Neural cell (in vitro differentiated cells): ENCODE data around the gene GABRG3. TPM values are rescaled to one million over a fixed set of nuclear protein-coding genes. Genes with fewer than 3 reads are reported as not detected.

ENCODE experiments used
- H2AFZ ChIP-seq: fragments of 200-600, 300-800 bp; sonication (generic), shearing (Covaris generic); 2 replicates; pipeline ENCODE4 v1.6.0; 2014; ENCODE audit warnings: low read depth, mild to moderate bottlenecking, antibody characterized with exemption, low read length, moderate library complexity
- H3F3A ChIP-seq: fragments of 200-600 bp; shearing (Covaris generic); 2 replicates; pipeline ENCODE4 v1.6.1; 2016; ENCODE audit warnings: mild to moderate bottlenecking, moderate library complexity, mixed read lengths, antibody characterized with exemption, low read length; ENCODE audit not compliant: insufficient read depth, poor library complexity, severe bottlenecking
- H3K27ac ChIP-seq: fragments of 200-600, 300-800 bp; sonication (generic), shearing (Covaris generic); 2 replicates; pipeline ENCODE4 v1.5.1; 2014; ENCODE audit warnings: mild to moderate bottlenecking, low read length, moderate library complexity
- H3K27me3 ChIP-seq: fragments of 300-800, 200-600 bp; sonication (generic), shearing (Covaris generic); 2 replicates; pipeline ENCODE4 v1.6.0; 2014; ENCODE audit warnings: mild to moderate bottlenecking, low read depth, low read length, moderate library complexity; ENCODE audit not compliant: insufficient read depth
- H3K36me3 ChIP-seq: fragments of 300-800, 200-600 bp; sonication (generic), shearing (Covaris generic); 2 replicates; pipeline ENCODE4 v1.5.1; 2014; ENCODE audit warnings: mild to moderate bottlenecking, antibody characterized with exemption, low read length, moderate library complexity; ENCODE audit not compliant: insufficient read depth
- H3K4me2 ChIP-seq: fragments of 300-800, 200-600 bp; sonication (generic), shearing (Covaris generic); 2 replicates; pipeline ENCODE4 v1.6.0; 2014; ENCODE audit warnings: mild to moderate bottlenecking, low read length
- H3K4me3 ChIP-seq: fragments of 300-800, 200-600 bp; sonication (generic), shearing (Covaris generic); 2 replicates; pipeline ENCODE4 v1.5.1; 2014; ENCODE audit warnings: mild to moderate bottlenecking, low read length, moderate library complexity
- H3K79me2 ChIP-seq: fragments of 200-600 bp; shearing (Covaris generic); replicated peaks from 2 replicates; pipeline ENCODE4 v1.6.0; 2014; ENCODE audit warnings: mild to moderate bottlenecking, low read length, moderate library complexity; ENCODE audit not compliant: insufficient read depth
- H3K9ac ChIP-seq: fragments of 300-800, 200-600 bp; sonication (generic), shearing (Covaris generic); 2 replicates; pipeline ENCODE4 v1.6.1; 2016; ENCODE audit warnings: mild to moderate bottlenecking, low read length, mixed read lengths
- H3K9me2 ChIP-seq: fragments of 200-600 bp; shearing (Covaris generic); 2 replicates; pipeline ENCODE4 v1.6.1; 2016; ENCODE audit warnings: mild to moderate bottlenecking, low read length, mixed read lengths; ENCODE audit not compliant: insufficient read depth
- H3K9me3 ChIP-seq: fragments of 200-600, 300-800 bp; sonication (generic), shearing (Covaris generic); 2 replicates; pipeline ENCODE4 v1.6.1; 2016; ENCODE audit warnings: mild to moderate bottlenecking, mixed run types, low read length, moderate library complexity, mixed read lengths
- H4K20me1 ChIP-seq: fragments of 200-600 bp; shearing (Covaris generic); 2 replicates; pipeline ENCODE4 v1.6.1; 2016; ENCODE audit warnings: mild to moderate bottlenecking, mixed run types; ENCODE audit not compliant: insufficient read depth
- CTCF ChIP-seq: fragments of 450-650 bp; IDR thresholded peaks from 2 replicates; pipeline ENCODE4 v1.5.1; 2014; ENCODE audit warnings: antibody characterized with exemption, mild to moderate bottlenecking, moderate library complexity; ENCODE audit not compliant: poor library complexity, severe bottlenecking
- EP300 ChIP-seq: fragments of 450-650 bp; conservative IDR thresholded peaks from 2 replicates; pipeline ENCODE4 v1.6.1; 2014; ENCODE audit warnings: antibody characterized with exemption, mild to moderate bottlenecking, moderate library complexity; ENCODE audit not compliant: poor library complexity, severe bottlenecking
- EZH2 ChIP-seq: fragments of 200-600, 300-800 bp; shearing (Covaris generic), sonication (generic); IDR thresholded peaks from 2 replicates; pipeline ENCODE4 v1.6.1; 2014; ENCODE audit warnings: antibody characterized with exemption, low read length, borderline replicate concordance, mild to moderate bottlenecking; ENCODE audit not compliant: insufficient read depth, poor library complexity, severe bottlenecking
- MXI1 ChIP-seq: fragments of 450-650 bp; conservative IDR thresholded peaks from 2 replicates; pipeline ENCODE4 v1.6.1; 2014; ENCODE audit warnings: antibody characterized with exemption, mild to moderate bottlenecking; ENCODE audit not compliant: poor library complexity, severe bottlenecking
- POLR2AphosphoS5 ChIP-seq: IDR thresholded peaks from 2 replicates; pipeline ENCODE4 v1.6.1; 2012
- RAD21 ChIP-seq: fragments of 450-650 bp; conservative IDR thresholded peaks from 2 replicates; pipeline ENCODE4 v1.6.1; 2014; ENCODE audit warnings: antibody characterized with exemption, mild to moderate bottlenecking, moderate library complexity
- REST ChIP-seq: IDR thresholded peaks from 2 replicates; pipeline ENCODE4 v1.6.1; 2012; ENCODE audit warnings: borderline replicate concordance
- SMC3 ChIP-seq: fragments of 450-650 bp; conservative IDR thresholded peaks from 2 replicates; pipeline ENCODE4 v1.6.1; 2014; ENCODE audit warnings: antibody characterized with exemption, mild to moderate bottlenecking, moderate library complexity; ENCODE audit not compliant: poor library complexity
- TAF1 ChIP-seq: IDR thresholded peaks from 2 replicates; pipeline ENCODE4 v1.6.1; 2012; ENCODE audit warnings: low read depth
- polyA plus RNA-seq: library from polyadenylated mRNA; depleted of rRNA; stranded (reverse); fragments of >200 nt; gene quantifications from 2 replicates; pipeline ENCODE4 v1.2.3, GENCODE V29; 2014

The GABRG3 gene
- polyA plus RNA-seq, 1 donor from 2014 or later: 1.2 TPM

GRCh38 chr15:27500206-27500605 lies 529.2 kb downstream of the GABRG3 start:
- H3K36me3 ChIP-seq: no peaks in the 10 kb centered on the region
- H3K4me2 ChIP-seq: no peak overlapping the region
- H3K4me3 ChIP-seq: no peak overlapping the region
- H3K27ac ChIP-seq: no peak overlapping the region
- no peaks in the 10 kb centered on the region for H3K9me2 ChIP-seq
- H3K9ac ChIP-seq: no peak overlapping the region
- no peaks in the 10 kb centered on the region for H3K9me3 ChIP-seq
- H4K20me1 ChIP-seq: no peaks in the 10 kb centered on the region
- no peak overlapping the region for H2AFZ ChIP-seq
- no peaks in the 10 kb centered on the region for H3K79me2 ChIP-seq
- H3F3A ChIP-seq: no peaks in the 10 kb centered on the region
- TF ChIP-seq MXI1: no peak
- TF ChIP-seq CTCF: no peak
- no peaks in the 10 kb centered on the region for H3K27me3 ChIP-seq

- no peaks in the 10 kb centered on the region for H4K20me1 ChIP-seq
- H3K79me2 ChIP-seq: peaks cover 4% of the 10 kb centered on the region
- H3K4me2 ChIP-seq: no peak overlapping the region
- H3K36me3 ChIP-seq: no peaks in the 10 kb centered on the region
- no peak overlapping the region for H2AFZ ChIP-seq
- H3K27me3 ChIP-seq: no peaks in the 10 kb centered on the region
- H3K9ac ChIP-seq: no peak overlapping the region
- TF ChIP-seq CTCF (no peak), SMC3 (no peak), MXI1 (no peak), TAF1 (no peak), POLR2AphosphoS5 (no peak), REST (no peak), EZH2 (no peak), EP300 (no peak), RAD21 (no peak)
- H3K4me3 ChIP-seq: no peak overlapping the region
- no peaks in the 10 kb centered on the region for H3K9me2 ChIP-seq
- no peaks in the 10 kb centered on the region for H3K9me3 ChIP-seq
- no peak overlapping the region for H3K27ac ChIP-seq
- no peaks in the 10 kb centered on the region for H3F3A ChIP-seq
Observed at GRCh38 chr15:27506752-27507151, 535.8 kb downstream of the GABRG3 start.
